Measurements from ENCODE around the gene SAT1. TPM values are rescaled to one million over a fixed set of nuclear protein-coding genes. Genes with fewer than 3 reads are reported as not detected.

Gene SAT1
- total RNA-seq, 4 donors from 2014 or later = 287 to 793 (median 450) TPM

DNA sequence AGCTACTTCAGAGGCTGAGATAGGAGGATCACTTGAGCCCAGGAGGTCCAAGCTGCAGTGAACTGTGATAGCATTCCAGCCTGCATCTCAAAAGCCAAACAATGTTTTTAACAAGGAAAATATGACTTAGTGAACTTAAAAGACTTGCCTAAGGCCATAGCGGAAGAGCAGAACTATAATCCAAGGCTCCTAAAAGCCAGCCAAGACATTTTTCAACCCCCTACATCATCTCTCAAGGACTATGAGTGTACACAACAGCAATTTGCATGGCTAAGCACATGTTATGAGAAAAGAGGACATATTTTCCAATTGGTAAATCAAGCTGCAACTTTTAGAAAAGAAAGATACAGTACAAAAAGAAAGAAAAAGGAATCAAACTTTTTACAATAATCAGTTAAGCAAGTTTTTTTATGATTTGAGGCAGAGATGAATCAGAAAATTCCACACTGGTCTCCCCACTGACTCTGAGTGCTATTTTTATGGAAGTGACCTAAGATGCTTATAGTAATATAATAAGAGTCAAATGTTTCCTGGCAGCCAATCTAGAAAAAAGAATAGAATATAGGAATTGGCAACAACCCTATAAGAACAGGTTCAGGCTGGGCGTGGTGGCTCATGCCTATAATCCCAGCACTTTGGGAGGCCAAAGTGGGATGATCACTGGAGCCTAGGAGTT is 30.1 kb upstream of the SAT1 start:
- TF ChIP-seq, protein P1, sequence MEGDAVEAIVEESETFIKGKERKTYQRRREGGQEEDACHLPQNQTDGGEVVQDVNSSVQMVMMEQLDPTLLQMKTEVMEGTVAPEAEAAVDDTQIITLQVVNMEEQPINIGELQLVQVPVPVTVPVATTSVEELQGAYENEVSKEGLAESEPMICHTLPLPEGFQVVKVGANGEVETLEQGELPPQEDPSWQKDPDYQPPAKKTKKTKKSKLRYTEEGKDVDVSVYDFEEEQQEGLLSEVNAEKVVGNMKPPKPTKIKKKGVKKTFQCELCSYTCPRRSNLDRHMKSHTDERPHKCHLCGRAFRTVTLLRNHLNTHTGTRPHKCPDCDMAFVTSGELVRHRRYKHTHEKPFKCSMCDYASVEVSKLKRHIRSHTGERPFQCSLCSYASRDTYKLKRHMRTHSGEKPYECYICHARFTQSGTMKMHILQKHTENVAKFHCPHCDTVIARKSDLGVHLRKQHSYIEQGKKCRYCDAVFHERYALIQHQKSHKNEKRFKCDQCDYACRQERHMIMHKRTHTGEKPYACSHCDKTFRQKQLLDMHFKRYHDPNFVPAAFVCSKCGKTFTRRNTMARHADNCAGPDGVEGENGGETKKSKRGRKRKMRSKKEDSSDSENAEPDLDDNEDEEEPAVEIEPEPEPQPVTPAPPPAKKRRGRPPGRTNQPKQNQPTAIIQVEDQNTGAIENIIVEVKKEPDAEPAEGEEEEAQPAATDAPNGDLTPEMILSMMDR (IDR thresholded peaks at IDR 0.05) = no peak
- Histone ChIP-seq H3K4me1 (peaks cover 0 to 8% (median 0%) of the 10 kb centered on the region in 3 donors), H3K9me3 (no peaks in the 10 kb centered on the region), H3K4me3 (no peak overlapping the region), H3K36me3 (no peaks in the 10 kb centered on the region), H3K27me3 (no peaks in the 10 kb centered on the region), H3K27ac (no peak overlapping the region)
- intact Hi-C loops (cut with DNase I) = no loop called here
- no peak for DNase-seq
- 18 to 49% methylated on average over 2 of the region's 2 CpGs for WGBS, 2 donors

DNA sequence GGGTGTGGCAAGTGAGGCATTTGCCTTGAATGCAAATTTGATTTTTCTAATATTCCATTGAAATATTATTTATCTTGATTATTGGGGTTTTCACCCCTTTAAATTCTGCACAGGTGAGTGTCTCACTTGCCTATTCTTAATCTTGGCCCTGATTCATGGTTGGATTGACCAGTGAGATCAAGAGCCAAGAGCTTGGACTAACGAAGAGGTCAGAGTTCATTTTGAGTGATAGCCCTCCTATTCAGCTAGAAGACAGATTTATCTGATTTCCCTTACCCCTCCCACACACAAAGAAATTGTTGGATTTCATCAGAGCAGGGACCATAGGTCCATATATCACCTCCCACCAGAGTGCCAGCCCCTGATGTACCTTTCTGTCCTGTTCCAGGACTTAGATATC is 28.3 kb upstream of the SAT1 start:
- no peak for DNase-seq
- WGBS, 2 donors = 73 to 88% methylated on average over 1 of the region's 1 CpG
- H3K27ac ChIP-seq = no peak overlapping the region

DNA sequence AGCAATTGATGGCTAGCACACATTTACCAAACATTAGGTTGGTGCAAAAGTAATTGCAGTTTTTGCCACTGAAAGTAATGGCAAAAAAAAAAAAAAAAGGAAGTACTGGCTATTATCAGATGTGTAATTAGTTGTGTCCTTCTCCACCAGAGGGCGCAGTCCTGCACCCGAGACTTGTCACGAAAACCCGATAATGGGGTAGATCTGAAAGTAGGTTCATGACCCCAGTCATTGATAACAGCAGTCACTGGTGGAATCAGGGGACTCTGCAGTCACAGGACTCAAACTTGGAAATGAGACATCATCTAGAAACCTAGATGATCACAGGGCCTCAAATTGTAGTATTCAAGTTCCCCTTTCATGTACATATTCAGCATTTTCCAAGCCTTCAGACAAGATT is 26.8 kb upstream of the SAT1 start:
- intact Hi-C loops (cut with DNase I) = no loop called here
- no peaks in the 10 kb centered on the region for H3K36me3 ChIP-seq
- no peak overlapping the region for H3K27ac ChIP-seq
- DNase-seq = no peak
- no peak overlapping the region for H3K4me3 ChIP-seq
- H3K27me3 ChIP-seq = no peaks in the 10 kb centered on the region
- WGBS, 2 donors = 0 to 5% methylated on average over 4 of the region's 4 CpGs
- no peak for TF ChIP-seq POLR2A (IDR thresholded peaks at IDR 0.05)
- TF ChIP-seq, protein P1 (IDR thresholded peaks at IDR 0.05) = peak; percentile 14 to 53 (median 35)
- H3K4me1 ChIP-seq = peaks cover 0 to 8% (median 0%) of the 10 kb centered on the region in 3 donors
- no peaks in the 10 kb centered on the region for H3K9me3 ChIP-seq

More for the DNA sequence above, 28.3 kb upstream of the SAT1 start:
- intact Hi-C loops (cut with DNase I) = no loop called here
- Histone ChIP-seq H3K4me3 (no peak overlapping the region), H3K36me3 (no peaks in the 10 kb centered on the region), H3K27me3 (no peaks in the 10 kb centered on the region), H3K4me1 (peaks cover 0 to 8% (median 0%) of the 10 kb centered on the region in 3 donors), H3K9me3 (no peaks in the 10 kb centered on the region)
- TF ChIP-seq, protein P1 (IDR thresholded peaks at IDR 0.05) = no peak
- no peak for TF ChIP-seq POLR2A (IDR thresholded peaks at IDR 0.05)

DNA sequence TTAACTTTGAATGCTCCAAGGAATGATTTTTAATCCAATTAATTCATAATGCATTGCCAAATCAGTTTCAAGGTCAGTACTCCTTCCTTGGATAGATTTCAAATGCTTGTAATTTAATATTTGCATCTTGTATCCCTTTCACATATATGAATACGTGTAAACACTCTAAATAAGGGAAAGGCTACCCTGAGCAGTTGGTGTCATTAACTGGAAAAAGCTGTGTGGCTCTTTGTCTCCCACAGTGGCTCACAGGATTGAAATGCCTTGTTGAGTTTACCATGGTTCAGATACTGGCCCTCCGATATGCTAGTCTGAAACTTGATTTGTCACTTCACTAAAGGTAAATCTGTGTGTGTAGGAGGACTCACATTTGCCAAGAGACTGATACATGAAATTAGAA is 23.2 kb upstream of the SAT1 start:
- no peaks in the 10 kb centered on the region for H3K4me1 ChIP-seq
- no peaks in the 10 kb centered on the region for H3K9me3 ChIP-seq
- WGBS, 2 donors = 77 to 90% methylated on average over 2 of the region's 2 CpGs
- no peak overlapping the region for H3K27ac ChIP-seq
- DNase-seq = no peak
- intact Hi-C loops (cut with DNase I) = no loop called here
- H3K27me3 ChIP-seq = no peaks in the 10 kb centered on the region
- no peaks in the 10 kb centered on the region for H3K36me3 ChIP-seq
- no peak overlapping the region for H3K4me3 ChIP-seq
- TF ChIP-seq, protein P1 (IDR thresholded peaks at IDR 0.05) = no peak
- TF ChIP-seq POLR2A (IDR thresholded peaks at IDR 0.05) = no peak

DNA sequence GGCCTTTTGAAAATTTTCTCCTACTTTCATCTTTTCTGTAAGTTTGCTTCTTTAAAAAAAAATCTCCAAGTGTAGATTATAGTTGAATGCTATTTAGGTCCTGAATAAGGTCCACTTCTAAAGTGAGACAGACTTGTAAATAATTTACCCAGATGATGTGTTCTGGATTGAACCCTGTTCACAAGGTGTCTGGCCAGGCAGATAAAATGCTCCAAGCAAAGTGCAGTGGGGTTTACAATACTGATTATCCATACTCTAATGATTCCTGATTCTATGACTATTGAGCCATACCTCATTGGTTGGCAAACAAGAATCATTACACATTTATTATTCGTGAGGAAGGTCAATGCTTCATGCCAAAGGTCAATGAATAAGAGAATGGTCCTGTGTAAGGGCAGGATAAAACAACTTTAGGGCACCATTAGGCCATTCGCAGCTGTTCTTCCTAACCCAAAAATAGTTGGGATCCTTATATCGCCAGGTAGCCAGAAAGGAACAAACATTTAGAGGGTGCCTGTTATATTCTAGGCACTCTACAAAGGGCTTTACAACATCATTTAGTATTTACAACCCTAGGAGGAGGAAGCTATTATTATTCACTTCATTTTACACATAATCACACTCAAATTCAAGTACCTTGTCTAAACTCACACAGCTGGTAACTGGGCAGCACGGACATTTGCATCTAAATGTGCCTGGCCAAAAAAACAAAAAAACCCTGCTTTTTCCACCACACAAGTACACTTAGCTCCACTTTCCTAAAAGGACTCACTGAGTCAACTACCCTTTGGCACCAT is 18.6 kb upstream of the SAT1 start:
- no peak for DNase-seq
- no peak for TF ChIP-seq POLR2A (IDR thresholded peaks at IDR 0.05)
- TF ChIP-seq, protein P1 (IDR thresholded peaks at IDR 0.05) = no peak
- Histone ChIP-seq H3K27me3 (no peaks in the 10 kb centered on the region), H3K9me3 (no peaks in the 10 kb centered on the region), H3K27ac (no peak overlapping the region), H3K4me1 (no peaks in the 10 kb centered on the region), H3K36me3 (no peaks in the 10 kb centered on the region), H3K4me3 (no peak overlapping the region)
- WGBS, 2 donors = 67 to 87% methylated on average over 3 to 4 of the region's 4 CpGs
- intact Hi-C loops (cut with DNase I) = no loop called here
